HepG2 (cell line): ENCODE results near the gene BAZ1A. TPM values are rescaled to one million over a fixed set of nuclear protein-coding genes. Genes with fewer than 3 reads are reported as not detected.
A peak's percentile ranks its signal among the peaks of the same experiment; 100 is the strongest.

Source experiments
- ATAC-seq: fragments of 200-7000 bp; cut with Tn5 transposase; 3 replicates; pipeline ENCODE4 v1.9.1; 2020; ENCODE audit warnings: mild to moderate bottlenecking, moderate library complexity
- BruUV-seq: library from RNA; stranded (reverse); fragments of 400-500 nt; replicated peaks from 2 replicates; lab custom pipeline; 2021; lab: Mats Ljungman, UMichigan
- CTCF ChIA-PET: fragments of 300-600 bp; formaldehyde crosslinking; extraction: SDS; loops from one replicate; lab custom pipeline; 2021; ENCODE audit warnings: low total read pairs, inconsistent platforms, low intra/inter-chr PET ratio; lab: Yijun Ruan, JAX
- POLR2A ChIA-PET: fragments of 350-600 bp; sonication (Branson Sonifier 250); formaldehyde crosslinking; loops from one replicate; lab custom pipeline; 2020; ENCODE audit warnings: antibody characterized with exemption, inconsistent platforms; lab: Yijun Ruan, JAX
- DNase-seq: peaks from one replicate; pipeline ENCODE4 v3.0.0-alpha.2; 2015; ENCODE audit warnings: low spot score
- FAIRE-seq: peaks from 3 replicates; lab custom pipeline; 2011; peaks lifted over from hg19 to GRCh38; lab: Jason Lieb, UNC
- H2AFZ ChIP-seq: one replicate; pipeline ENCODE4 v1.6.1; 2011; ENCODE audit warnings: low read length, inconsistent platforms
- H3K27ac ChIP-seq: fragments of 300-600 bp; 3 replicates; pipeline ENCODE4 v1.8.0; 2011; ENCODE audit warnings: mixed run types, mild to moderate bottlenecking, mixed read lengths, low read length, inconsistent platforms; ENCODE audit not compliant: insufficient read depth; ENCODE audit errors: extremely low read length
- H3K27me3 ChIP-seq, 2 experiments: fragments of 200-600 bp in 1 of 2; 2 replicates in 1 of 2; 3 replicates in 1 of 2; pipeline versions ENCODE4 v1.6.0 to v1.8.0; 2011; ENCODE audit warnings: low read length in 2 of 2, mild to moderate bottlenecking in 2 of 2, moderate library complexity in 2 of 2, inconsistent platforms in 1 of 2; ENCODE audit not compliant: insufficient read depth in 2 of 2, control insufficient read depth in 1 of 2
- H3K36me3 ChIP-seq, 2 experiments: fragments of 200-600 bp in 1 of 2; replicated peaks in 1 of 2; 2 replicates in 1 of 2; 3 replicates in 1 of 2; pipeline versions ENCODE4 v1.5.1 to v1.8.0; 2011; ENCODE audit warnings: low read length in 2 of 2, inconsistent platforms in 1 of 2; ENCODE audit not compliant: insufficient read depth in 2 of 2, control insufficient read depth in 1 of 2
- H3K4me1 ChIP-seq: 2 replicates; pipeline ENCODE4 v1.5.1; 2012; ENCODE audit warnings: low read length, inconsistent platforms; ENCODE audit not compliant: insufficient read depth
- H3K4me2 ChIP-seq: 2 replicates; pipeline ENCODE4 v1.6.0; 2011; ENCODE audit warnings: low read depth, low read length, inconsistent platforms
- H3K4me3 ChIP-seq, 3 experiments: fragments of 200-600 bp in 1 of 3; sonication (generic), shearing (Covaris generic) in 1 of 3; replicated peaks in 1 of 3; 2 replicates each; pipeline ENCODE4 v1.5.1; 2011 to 2016; ENCODE audit warnings: low read length in 3 of 3, inconsistent platforms in 2 of 3, low read depth in 2 of 3, mild to moderate bottlenecking in 2 of 3, control low read depth in 1 of 3, mixed read lengths in 1 of 3; ENCODE audit not compliant: insufficient read depth in 1 of 3
- H3K79me2 ChIP-seq: one replicate; pipeline ENCODE4 v1.6.1; 2011; ENCODE audit warnings: low read length, inconsistent platforms; ENCODE audit not compliant: insufficient read depth
- H3K9ac ChIP-seq: 2 replicates; pipeline ENCODE4 v1.6.0; 2011; ENCODE audit warnings: mild to moderate bottlenecking, low read depth, low read length, inconsistent platforms; ENCODE audit not compliant: insufficient read depth
- H3K9me3 ChIP-seq: 2 replicates; pipeline ENCODE4 v1.5.1; 2012; ENCODE audit warnings: mild to moderate bottlenecking, low read length
- H4K20me1 ChIP-seq: 2 replicates; pipeline ENCODE4 v1.6.0; 2011; ENCODE audit warnings: inconsistent platforms, mild to moderate bottlenecking, low read length, moderate library complexity; ENCODE audit not compliant: insufficient read depth
- CREBL2 ChIP-seq: sonication (generic); formaldehyde crosslinking; IDR thresholded peaks from 2 replicates; pipeline ENCODE4 v1.8.1; 2023; ENCODE audit warnings: missing genetic modification reagents, mild to moderate bottlenecking, borderline replicate concordance
- ZNF670 ChIP-seq: sonication (generic); formaldehyde crosslinking; IDR thresholded peaks from 2 replicates; pipeline ENCODE4 v1.8.0; 2022; ENCODE audit warnings: mild to moderate bottlenecking, missing genetic modification reagents, borderline replicate concordance
- WGBS: methylation state at CpG from one replicate; pipeline ENCODE4 v1.1.6; 2017; ENCODE audit warnings: low lambda C conversion rate; 5-methylcytosine and 5-hydroxymethylcytosine counted together
- in situ Hi-C: cut with HindIII; loops from 2 replicates; pipeline ENCODE4 v1.10.0; 2017; ENCODE audit warnings: low pct_unique_long_range_greater_than_20kb; ENCODE audit not compliant: extremely low pct_ligation_motif_present
- intact Hi-C: fragments of 100-400 bp; cut with micrococcal nuclease; formaldehyde crosslinking; loops from one replicate; pipeline ENCODE4 v1.10.0; 2022; ENCODE audit not compliant: unreplicated experiment
- polyA plus RNA-seq, 8 experiments: library from polyadenylated mRNA; depleted of rRNA in 3 of 8; stranded (reverse) in 7 of 8; unstranded in 1 of 8; fragments of >200 nt; fragmentation: Illumina TruSeq in 4 of 8; extraction: Trizol in 4 of 8; gene quantifications; 2 replicates each; pipeline versions ENCODE4 v1.2.1 to v1.2.3, GENCODE V29; 2011 to 2016; ENCODE audit warnings: low read depth in 4 of 8, missing spikeins in 1 of 8, mixed read lengths in 1 of 8; ENCODE audit not compliant: insufficient read depth in 1 of 8
- total RNA-seq, 5 experiments: library from RNA; depleted of rRNA; stranded (reverse); fragments of >200 nt; fragmentation: Illumina TruSeq; extraction: Trizol; gene quantifications; 2 replicates each; pipeline ENCODE4 v1.2.3, GENCODE V29; 2016; ENCODE audit warnings: low read depth in 1 of 5
- TF ChIP-seq, protein P1 (sequence below): sonication (generic); formaldehyde crosslinking; IDR thresholded peaks from 2 replicates; pipeline ENCODE4 v1.5.1; 2020; ENCODE audit warnings: missing genetic modification reagents, mild to moderate bottlenecking, borderline replicate concordance
- TF ChIP-seq, protein P2 (sequence below): sonication (generic); formaldehyde crosslinking; IDR thresholded peaks from 2 replicates; pipeline ENCODE4 v1.5.0; 2020; ENCODE audit warnings: mild to moderate bottlenecking, missing genetic modification reagents, borderline replicate concordance

Gene BAZ1A
- total and polyA plus RNA-seq, 2 of the 13 experiments (the other 11 are each of a cell fraction or from before 2014, with no cell fraction given): 20.9 to 56.8 TPM

GRCh38 chr14:34906287-34906686 lies 31.1 kb upstream of the BAZ1A start:
- intact Hi-C loops (no loop called here), in situ Hi-C loops (no loop called here)
- Histone ChIP-seq H3K4me1 (no peaks in the 10 kb centered on the region), H3K9me3 (no peaks in the 10 kb centered on the region), H3K4me3 (no peak overlapping the region), H3K79me2 (no peaks in the 10 kb centered on the region), H3K4me2 (no peak overlapping the region), H3K27me3 (no peaks in the 10 kb centered on the region), H3K27ac (no peak overlapping the region), H2AFZ (no peak overlapping the region), H4K20me1 (no peaks in the 10 kb centered on the region), H3K36me3 (no peaks in the 10 kb centered on the region), H3K9ac (no peak overlapping the region)
- ATAC-seq (no peak), DNase-seq (no peak), FAIRE-seq (no peak)
- 51% methylated on average over 4 of the region's 4 CpGs for WGBS
- TF ChIP-seq CREBL2 (CRISPR knock-in tag) (0 out of 2 replicates have a peak, but pooled peaks have one; percentile 32), ZNF670 (CRISPR knock-in tag) (no peak)
- TF ChIP-seq, protein P1, sequence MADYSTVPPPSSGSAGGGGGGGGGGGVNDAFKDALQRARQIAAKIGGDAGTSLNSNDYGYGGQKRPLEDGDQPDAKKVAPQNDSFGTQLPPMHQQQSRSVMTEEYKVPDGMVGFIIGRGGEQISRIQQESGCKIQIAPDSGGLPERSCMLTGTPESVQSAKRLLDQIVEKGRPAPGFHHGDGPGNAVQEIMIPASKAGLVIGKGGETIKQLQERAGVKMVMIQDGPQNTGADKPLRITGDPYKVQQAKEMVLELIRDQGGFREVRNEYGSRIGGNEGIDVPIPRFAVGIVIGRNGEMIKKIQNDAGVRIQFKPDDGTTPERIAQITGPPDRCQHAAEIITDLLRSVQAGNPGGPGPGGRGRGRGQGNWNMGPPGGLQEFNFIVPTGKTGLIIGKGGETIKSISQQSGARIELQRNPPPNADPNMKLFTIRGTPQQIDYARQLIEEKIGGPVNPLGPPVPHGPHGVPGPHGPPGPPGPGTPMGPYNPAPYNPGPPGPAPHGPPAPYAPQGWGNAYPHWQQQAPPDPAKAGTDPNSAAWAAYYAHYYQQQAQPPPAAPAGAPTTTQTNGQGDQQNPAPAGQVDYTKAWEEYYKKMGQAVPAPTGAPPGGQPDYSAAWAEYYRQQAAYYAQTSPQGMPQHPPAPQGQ (CRISPR knock-in tag): no peak
- TF ChIP-seq, protein P2, sequence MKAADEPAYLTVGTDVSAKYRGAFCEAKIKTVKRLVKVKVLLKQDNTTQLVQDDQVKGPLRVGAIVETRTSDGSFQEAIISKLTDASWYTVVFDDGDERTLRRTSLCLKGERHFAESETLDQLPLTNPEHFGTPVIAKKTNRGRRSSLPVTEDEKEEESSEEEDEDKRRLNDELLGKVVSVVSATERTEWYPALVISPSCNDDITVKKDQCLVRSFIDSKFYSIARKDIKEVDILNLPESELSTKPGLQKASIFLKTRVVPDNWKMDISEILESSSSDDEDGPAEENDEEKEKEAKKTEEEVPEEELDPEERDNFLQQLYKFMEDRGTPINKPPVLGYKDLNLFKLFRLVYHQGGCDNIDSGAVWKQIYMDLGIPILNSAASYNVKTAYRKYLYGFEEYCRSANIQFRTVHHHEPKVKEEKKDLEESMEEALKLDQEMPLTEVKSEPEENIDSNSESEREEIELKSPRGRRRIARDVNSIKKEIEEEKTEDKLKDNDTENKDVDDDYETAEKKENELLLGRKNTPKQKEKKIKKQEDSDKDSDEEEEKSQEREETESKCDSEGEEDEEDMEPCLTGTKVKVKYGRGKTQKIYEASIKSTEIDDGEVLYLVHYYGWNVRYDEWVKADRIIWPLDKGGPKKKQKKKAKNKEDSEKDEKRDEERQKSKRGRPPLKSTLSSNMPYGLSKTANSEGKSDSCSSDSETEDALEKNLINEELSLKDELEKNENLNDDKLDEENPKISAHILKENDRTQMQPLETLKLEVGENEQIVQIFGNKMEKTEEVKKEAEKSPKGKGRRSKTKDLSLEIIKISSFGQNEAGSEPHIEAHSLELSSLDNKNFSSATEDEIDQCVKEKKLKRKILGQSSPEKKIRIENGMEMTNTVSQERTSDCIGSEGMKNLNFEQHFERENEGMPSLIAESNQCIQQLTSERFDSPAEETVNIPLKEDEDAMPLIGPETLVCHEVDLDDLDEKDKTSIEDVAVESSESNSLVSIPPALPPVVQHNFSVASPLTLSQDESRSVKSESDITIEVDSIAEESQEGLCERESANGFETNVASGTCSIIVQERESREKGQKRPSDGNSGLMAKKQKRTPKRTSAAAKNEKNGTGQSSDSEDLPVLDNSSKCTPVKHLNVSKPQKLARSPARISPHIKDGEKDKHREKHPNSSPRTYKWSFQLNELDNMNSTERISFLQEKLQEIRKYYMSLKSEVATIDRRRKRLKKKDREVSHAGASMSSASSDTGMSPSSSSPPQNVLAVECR (CRISPR knock-in tag): no peak
- CTCF ChIA-PET: no interaction called here
- BruUV-seq: no TSS peak
- POLR2A ChIA-PET: interaction anchor here (1.2 kb wide), 1 partner anchor 31 kb away, joined by 4 read pairs; the partner anchor contains the start of gene BAZ1A
